SK-N-SH treated with all-trans-retinoic acid at 6 μM for 48 hours (cell line): Measurements from ENCODE around the gene KIAA1217.

Experiments
- ATAC-seq: fragments of 200-7000 bp; cut with Tn5 transposase; 3 replicates; pipeline ENCODE4 v1.9.1; 2020; ENCODE audit warnings: mild to moderate bottlenecking, moderate library complexity
- ARNTL ChIP-seq: fragments of 450-650 bp; formaldehyde crosslinking; IDR thresholded peaks from 2 replicates; pipeline ENCODE4 v1.5.0; 2020; ENCODE audit warnings: low read depth, mild to moderate bottlenecking, moderate library complexity, borderline replicate concordance
- BACH2 ChIP-seq: fragments of 250-450 bp; sonication (Bioruptor Pico); IDR thresholded peaks from 2 replicates; pipeline ENCODE4 v1.9.0; 2021; ENCODE audit warnings: mild to moderate bottlenecking, borderline replicate concordance
- CSDC2 ChIP-seq: fragments of 250-450 bp; sonication (Bioruptor Pico); IDR thresholded peaks from 2 replicates; pipeline ENCODE4 v1.5.0; 2020; ENCODE audit warnings: mild to moderate bottlenecking, moderate library complexity
- CSRNP3 ChIP-seq: fragments of 250-450 bp; sonication (Bioruptor Pico); IDR thresholded peaks from 2 replicates; pipeline ENCODE4 v1.5.1; 2021; ENCODE audit warnings: mild to moderate bottlenecking, moderate library complexity
- ESRRG ChIP-seq: fragments of 250-450 bp; sonication (Bioruptor Pico); IDR thresholded peaks from 2 replicates; pipeline ENCODE4 v1.6.1; 2021; ENCODE audit warnings: mild to moderate bottlenecking
- GLIS3 ChIP-seq: fragments of 250-450 bp; sonication (Bioruptor Pico); IDR thresholded peaks from 2 replicates; pipeline ENCODE4 v1.5.0; 2020; ENCODE audit warnings: mild to moderate bottlenecking, moderate library complexity
- ISL1 ChIP-seq: fragments of 250-450 bp; sonication (Bioruptor Pico); IDR thresholded peaks from 2 replicates; pipeline ENCODE4 v2.1.2; 2022; ENCODE audit warnings: mild to moderate bottlenecking, moderate library complexity
- OSR1 ChIP-seq: fragments of 250-450 bp; sonication (Bioruptor Pico); IDR thresholded peaks from 2 replicates; pipeline ENCODE4 v1.8.0; 2022; ENCODE audit warnings: moderate library complexity, mild to moderate bottlenecking, inconsistent platforms
- PPARA ChIP-seq: fragments of 250-450 bp; sonication (Bioruptor Pico); IDR thresholded peaks from 2 replicates; pipeline ENCODE4 v1.5.0; 2020; ENCODE audit warnings: mild to moderate bottlenecking, borderline replicate concordance
- RARB ChIP-seq: fragments of 250-450 bp; sonication (Bioruptor Pico); IDR thresholded peaks from 2 replicates; pipeline ENCODE4 v1.8.0; 2021; ENCODE audit warnings: mild to moderate bottlenecking, moderate library complexity
- SNAI2 ChIP-seq: fragments of 250-450 bp; sonication (Bioruptor Pico); IDR thresholded peaks from 2 replicates; pipeline ENCODE4 v1.5.0; 2020; ENCODE audit warnings: mild to moderate bottlenecking, moderate library complexity
- TCF4 ChIP-seq: fragments of 250-450 bp; sonication (Bioruptor Pico); IDR thresholded peaks from 2 replicates; pipeline ENCODE4 v1.8.0; 2021; ENCODE audit warnings: mild to moderate bottlenecking, moderate library complexity, borderline replicate concordance
- TOX ChIP-seq: fragments of 250-450 bp; sonication (Bioruptor Pico); IDR thresholded peaks from 2 replicates; pipeline ENCODE4 v1.8.0; 2021; ENCODE audit warnings: mild to moderate bottlenecking, moderate library complexity, borderline replicate concordance
- TSHZ2 ChIP-seq: fragments of 250-450 bp; sonication (Bioruptor Pico); IDR thresholded peaks from 2 replicates; pipeline ENCODE4 v1.5.0; 2020; ENCODE audit warnings: mild to moderate bottlenecking, moderate library complexity
- ZFP3 ChIP-seq: fragments of 250-450 bp; sonication (Bioruptor Pico); IDR thresholded peaks from 2 replicates; pipeline ENCODE4 v1.5.0; 2020; ENCODE audit warnings: mild to moderate bottlenecking, moderate library complexity
- ZFP30 ChIP-seq: fragments of 450-650 bp; formaldehyde crosslinking; IDR thresholded peaks from 2 replicates; pipeline ENCODE4 v1.5.0; 2022; ENCODE audit warnings: mild to moderate bottlenecking, moderate library complexity
- ZNF565 ChIP-seq: fragments of 450-650 bp; formaldehyde crosslinking; conservative IDR thresholded peaks from 2 replicates; pipeline ENCODE4 v1.5.0; 2020; ENCODE audit warnings: low read depth, mild to moderate bottlenecking, moderate library complexity
- ZNF70 ChIP-seq: fragments of 450-650 bp; formaldehyde crosslinking; IDR thresholded peaks from 2 replicates; pipeline ENCODE4 v1.5.0; 2020; ENCODE audit warnings: mild to moderate bottlenecking, moderate library complexity
- ZNF8 ChIP-seq: fragments of 450-650 bp; formaldehyde crosslinking; IDR thresholded peaks from 2 replicates; pipeline ENCODE4 v1.5.0; 2020; ENCODE audit warnings: mild to moderate bottlenecking, moderate library complexity
- TF ChIP-seq, protein P1 (sequence below): fragments of 250-450 bp; sonication (Bioruptor Pico); IDR thresholded peaks from 2 replicates; pipeline ENCODE4 v1.8.0; 2020; ENCODE audit warnings: mild to moderate bottlenecking, moderate library complexity, borderline replicate concordance
- TF ChIP-seq, protein P2 (sequence below): fragments of 250-450 bp; sonication (Bioruptor Pico); IDR thresholded peaks from 2 replicates; pipeline ENCODE4 v1.8.0; 2021; ENCODE audit warnings: low read depth, mild to moderate bottlenecking, moderate library complexity, borderline replicate concordance
- TF ChIP-seq, protein P3 (sequence below): fragments of 250-450 bp; sonication (Bioruptor Pico); IDR thresholded peaks from 2 replicates; pipeline ENCODE4 v1.5.1; 2020; ENCODE audit warnings: low read depth, mild to moderate bottlenecking, moderate library complexity

Gene KIAA1217

DNA sequence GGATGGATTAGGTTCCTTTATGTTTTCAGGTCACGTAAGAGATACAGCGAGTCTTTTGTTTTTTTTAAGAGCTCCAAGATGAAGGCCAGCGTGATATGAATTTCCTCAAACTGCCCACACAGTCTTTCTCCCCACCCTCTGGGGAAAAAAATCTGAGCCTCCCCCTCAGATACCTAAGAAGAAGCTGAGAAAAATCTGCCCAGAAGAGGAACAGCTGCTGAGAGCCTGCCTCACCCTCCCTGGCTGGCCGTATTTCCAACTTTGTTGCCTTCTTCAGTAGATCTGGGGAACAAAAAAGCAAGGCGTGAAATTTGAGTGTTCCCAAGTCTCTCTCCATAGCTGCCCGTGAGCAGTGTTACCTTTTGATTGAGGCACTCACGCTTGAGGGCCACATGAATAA lies 208.1 kb downstream of the KIAA1217 start:
- TF ChIP-seq PPARA (CRISPR knock-in tag) = no peak
- TF ChIP-seq, all 23 proteins: peak for 0
- no peak for ATAC-seq

GRCh38 chr10:24418532-24418931 lies 209.6 kb downstream of the KIAA1217 start:
- TF ChIP-seq OSR1 (no peak), TSHZ2 (CRISPR knock-in tag) (no peak), ZFP30 (no peak), ISL1 (no peak), CSDC2 (no peak), ESRRG (no peak), BACH2 (CRISPR knock-in tag) (no peak), ZNF70 (CRISPR knock-in tag) (no peak), RARB (CRISPR knock-in tag) (no peak), TCF4 (no peak), PPARA (CRISPR knock-in tag) (no peak), ZNF8 (no peak), ZFP3 (CRISPR knock-in tag) (no peak), SNAI2 (CRISPR knock-in tag) (no peak), ARNTL (CRISPR knock-in tag) (no peak), ZNF565 (CRISPR knock-in tag) (no peak), GLIS3 (CRISPR knock-in tag) (no peak)
- TF ChIP-seq, protein P1, sequence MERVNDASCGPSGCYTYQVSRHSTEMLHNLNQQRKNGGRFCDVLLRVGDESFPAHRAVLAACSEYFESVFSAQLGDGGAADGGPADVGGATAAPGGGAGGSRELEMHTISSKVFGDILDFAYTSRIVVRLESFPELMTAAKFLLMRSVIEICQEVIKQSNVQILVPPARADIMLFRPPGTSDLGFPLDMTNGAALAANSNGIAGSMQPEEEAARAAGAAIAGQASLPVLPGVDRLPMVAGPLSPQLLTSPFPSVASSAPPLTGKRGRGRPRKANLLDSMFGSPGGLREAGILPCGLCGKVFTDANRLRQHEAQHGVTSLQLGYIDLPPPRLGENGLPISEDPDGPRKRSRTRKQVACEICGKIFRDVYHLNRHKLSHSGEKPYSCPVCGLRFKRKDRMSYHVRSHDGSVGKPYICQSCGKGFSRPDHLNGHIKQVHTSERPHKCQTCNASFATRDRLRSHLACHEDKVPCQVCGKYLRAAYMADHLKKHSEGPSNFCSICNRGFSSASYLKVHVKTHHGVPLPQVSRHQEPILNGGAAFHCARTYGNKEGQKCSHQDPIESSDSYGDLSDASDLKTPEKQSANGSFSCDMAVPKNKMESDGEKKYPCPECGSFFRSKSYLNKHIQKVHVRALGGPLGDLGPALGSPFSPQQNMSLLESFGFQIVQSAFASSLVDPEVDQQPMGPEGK = no peak
- TF ChIP-seq, protein P2, sequence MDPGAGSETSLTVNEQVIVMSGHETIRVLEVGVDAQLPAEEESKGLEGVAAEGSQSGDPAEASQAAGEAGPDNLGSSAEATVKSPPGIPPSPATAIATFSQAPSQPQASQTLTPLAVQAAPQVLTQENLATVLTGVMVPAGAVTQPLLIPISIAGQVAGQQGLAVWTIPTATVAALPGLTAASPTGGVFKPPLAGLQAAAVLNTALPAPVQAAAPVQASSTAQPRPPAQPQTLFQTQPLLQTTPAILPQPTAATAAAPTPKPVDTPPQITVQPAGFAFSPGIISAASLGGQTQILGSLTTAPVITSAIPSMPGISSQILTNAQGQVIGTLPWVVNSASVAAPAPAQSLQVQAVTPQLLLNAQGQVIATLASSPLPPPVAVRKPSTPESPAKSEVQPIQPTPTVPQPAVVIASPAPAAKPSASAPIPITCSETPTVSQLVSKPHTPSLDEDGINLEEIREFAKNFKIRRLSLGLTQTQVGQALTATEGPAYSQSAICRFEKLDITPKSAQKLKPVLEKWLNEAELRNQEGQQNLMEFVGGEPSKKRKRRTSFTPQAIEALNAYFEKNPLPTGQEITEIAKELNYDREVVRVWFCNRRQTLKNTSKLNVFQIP (CRISPR knock-in tag) = no peak
- TF ChIP-seq, protein P3, sequence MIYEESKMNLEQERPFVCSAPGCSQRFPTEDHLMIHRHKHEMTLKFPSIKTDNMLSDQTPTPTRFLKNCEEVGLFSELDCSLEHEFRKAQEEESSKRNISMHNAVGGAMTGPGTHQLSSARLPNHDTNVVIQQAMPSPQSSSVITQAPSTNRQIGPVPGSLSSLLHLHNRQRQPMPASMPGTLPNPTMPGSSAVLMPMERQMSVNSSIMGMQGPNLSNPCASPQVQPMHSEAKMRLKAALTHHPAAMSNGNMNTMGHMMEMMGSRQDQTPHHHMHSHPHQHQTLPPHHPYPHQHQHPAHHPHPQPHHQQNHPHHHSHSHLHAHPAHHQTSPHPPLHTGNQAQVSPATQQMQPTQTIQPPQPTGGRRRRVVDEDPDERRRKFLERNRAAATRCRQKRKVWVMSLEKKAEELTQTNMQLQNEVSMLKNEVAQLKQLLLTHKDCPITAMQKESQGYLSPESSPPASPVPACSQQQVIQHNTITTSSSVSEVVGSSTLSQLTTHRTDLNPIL = no peak
- ATAC-seq = no peak

DNA sequence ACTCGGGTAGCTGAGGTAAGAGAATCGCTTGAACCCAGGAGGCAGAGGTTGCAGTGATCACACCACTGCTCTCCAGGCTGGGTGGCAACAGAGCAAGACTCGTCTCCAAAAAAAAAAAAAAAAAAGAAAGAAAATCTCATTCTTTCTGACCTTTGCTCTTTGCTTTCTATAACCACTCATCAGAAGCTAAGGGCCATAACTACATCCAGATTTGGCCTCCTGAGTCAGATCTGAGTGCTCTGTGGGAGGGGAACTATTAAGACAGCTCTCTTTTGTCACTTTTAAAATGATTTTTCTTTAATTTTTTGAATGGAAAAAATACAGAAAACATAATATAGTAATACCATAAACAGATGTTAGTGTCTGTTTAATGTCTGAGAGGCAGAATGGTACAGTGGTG lies 210.1 kb downstream of the KIAA1217 start:
- ATAC-seq = peak; percentile 49; the same call in 1 of the 3 replicates
- TF ChIP-seq ESRRG (no peak), CSDC2 (no peak), ZNF565 (CRISPR knock-in tag) (no peak), GLIS3 (CRISPR knock-in tag) (no peak), TCF4 (no peak), ARNTL (CRISPR knock-in tag) (no peak), SNAI2 (CRISPR knock-in tag) (no peak), TOX (CRISPR knock-in tag) (no peak), RARB (CRISPR knock-in tag) (no peak), ZFP30 (no peak), CSRNP3 (no peak), ISL1 (no peak)
- TF ChIP-seq, protein P2 (CRISPR knock-in tag) = no peak
